ENCODE results near the gene RUFY2.

DNA sequence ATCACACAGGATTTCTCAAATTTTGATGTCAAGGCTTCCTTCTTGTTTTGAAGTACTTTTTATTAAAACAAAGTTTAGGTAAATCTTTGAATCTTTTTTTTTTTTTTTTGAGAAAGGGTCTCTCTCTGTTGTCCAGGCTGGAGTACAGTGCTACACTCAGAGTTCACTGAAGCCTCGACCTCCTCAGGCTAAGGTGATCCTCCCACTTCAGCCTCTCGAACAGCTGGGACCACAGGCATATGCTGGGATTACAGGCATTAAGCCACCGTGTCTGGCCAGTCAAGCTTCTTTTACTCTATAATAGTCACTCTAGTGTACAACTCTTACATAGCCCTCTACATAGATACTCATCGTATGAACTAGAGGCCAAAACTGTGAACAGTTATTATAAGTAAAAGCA lies 3.4 kb downstream of the RUFY2 start:
- TF ChIP-seq, protein P1, sequence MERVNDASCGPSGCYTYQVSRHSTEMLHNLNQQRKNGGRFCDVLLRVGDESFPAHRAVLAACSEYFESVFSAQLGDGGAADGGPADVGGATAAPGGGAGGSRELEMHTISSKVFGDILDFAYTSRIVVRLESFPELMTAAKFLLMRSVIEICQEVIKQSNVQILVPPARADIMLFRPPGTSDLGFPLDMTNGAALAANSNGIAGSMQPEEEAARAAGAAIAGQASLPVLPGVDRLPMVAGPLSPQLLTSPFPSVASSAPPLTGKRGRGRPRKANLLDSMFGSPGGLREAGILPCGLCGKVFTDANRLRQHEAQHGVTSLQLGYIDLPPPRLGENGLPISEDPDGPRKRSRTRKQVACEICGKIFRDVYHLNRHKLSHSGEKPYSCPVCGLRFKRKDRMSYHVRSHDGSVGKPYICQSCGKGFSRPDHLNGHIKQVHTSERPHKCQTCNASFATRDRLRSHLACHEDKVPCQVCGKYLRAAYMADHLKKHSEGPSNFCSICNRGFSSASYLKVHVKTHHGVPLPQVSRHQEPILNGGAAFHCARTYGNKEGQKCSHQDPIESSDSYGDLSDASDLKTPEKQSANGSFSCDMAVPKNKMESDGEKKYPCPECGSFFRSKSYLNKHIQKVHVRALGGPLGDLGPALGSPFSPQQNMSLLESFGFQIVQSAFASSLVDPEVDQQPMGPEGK (CRISPR knock-in tag; IDR thresholded peaks at IDR 0.05; ENCODE audit: borderline replicate concordance) = no peak
- TF ChIP-seq, protein P2, sequence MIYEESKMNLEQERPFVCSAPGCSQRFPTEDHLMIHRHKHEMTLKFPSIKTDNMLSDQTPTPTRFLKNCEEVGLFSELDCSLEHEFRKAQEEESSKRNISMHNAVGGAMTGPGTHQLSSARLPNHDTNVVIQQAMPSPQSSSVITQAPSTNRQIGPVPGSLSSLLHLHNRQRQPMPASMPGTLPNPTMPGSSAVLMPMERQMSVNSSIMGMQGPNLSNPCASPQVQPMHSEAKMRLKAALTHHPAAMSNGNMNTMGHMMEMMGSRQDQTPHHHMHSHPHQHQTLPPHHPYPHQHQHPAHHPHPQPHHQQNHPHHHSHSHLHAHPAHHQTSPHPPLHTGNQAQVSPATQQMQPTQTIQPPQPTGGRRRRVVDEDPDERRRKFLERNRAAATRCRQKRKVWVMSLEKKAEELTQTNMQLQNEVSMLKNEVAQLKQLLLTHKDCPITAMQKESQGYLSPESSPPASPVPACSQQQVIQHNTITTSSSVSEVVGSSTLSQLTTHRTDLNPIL (CRISPR knock-in tag; IDR thresholded peaks at IDR 0.05; ENCODE audit: low read depth) = no peak

Data from SK-N-SH treated with all-trans-retinoic acid at 6 μM for 48 hours (cell line).